OCI-LY7 (cell line): ENCODE measurements around the gene INSL6. TPM values are rescaled to one million over a fixed set of nuclear protein-coding genes. Genes with fewer than 3 reads are reported as not detected.

Experiments
- BruUV-seq: library from RNA; stranded (reverse); fragments of 400-500 nt; replicated peaks from 2 replicates; lab custom pipeline; 2021; lab: Mats Ljungman, UMichigan
- CTCF ChIA-PET: fragments of 300-600 bp; sonication (Branson Sonifier 250); formaldehyde crosslinking; loops from one replicate; lab custom pipeline; 2022; ENCODE audit warnings: antibody characterized with exemption; ENCODE audit not compliant: unreplicated experiment; lab: Charles Lee
- POLR2A ChIA-PET: fragments of 300-600 bp; sonication (Branson Sonifier 250); formaldehyde crosslinking; loops from one replicate; lab custom pipeline; 2022; ENCODE audit warnings: antibody characterized with exemption; lab: Charles Lee
- DNase-seq: peaks from one replicate; pipeline ENCODE4 v3.0.0-alpha.2; 2015; ENCODE audit warnings: low spot score
- H2AFZ ChIP-seq: fragments of 200-600 bp; sonication (generic), shearing (Covaris generic); 2 replicates; pipeline ENCODE4 v1.6.1; 2014; ENCODE audit warnings: mild to moderate bottlenecking, antibody characterized with exemption, low read length, moderate library complexity
- H3K27ac ChIP-seq: fragments of 200-600 bp; sonication (generic); 2 replicates; pipeline ENCODE4 v1.5.1; 2014; ENCODE audit warnings: mixed run types, low read depth, mild to moderate bottlenecking, moderate library complexity, low read length, inconsistent platforms; ENCODE audit not compliant: poor library complexity, severe bottlenecking
- H3K36me3 ChIP-seq: fragments of 200-600 bp; sonication (generic); 2 replicates; pipeline ENCODE4 v1.6.1; 2014; ENCODE audit warnings: mild to moderate bottlenecking, antibody characterized with exemption, low read length, moderate library complexity, mixed read lengths; ENCODE audit not compliant: insufficient read depth
- H3K4me1 ChIP-seq: fragments of 200-600 bp; sonication (generic); 2 replicates; pipeline ENCODE4 v1.5.1; 2014; ENCODE audit warnings: mild to moderate bottlenecking, low read length; ENCODE audit not compliant: insufficient read depth, poor library complexity, severe bottlenecking
- H3K4me2 ChIP-seq: fragments of 200-600 bp; sonication (generic); 2 replicates; pipeline ENCODE4 v1.6.1; 2014; ENCODE audit warnings: mild to moderate bottlenecking, low read length
- H3K4me3 ChIP-seq: fragments of 200-600 bp; sonication (generic); 2 replicates; pipeline ENCODE4 v1.5.1; 2014; ENCODE audit warnings: mild to moderate bottlenecking, low read depth, low read length; ENCODE audit not compliant: poor library complexity, severe bottlenecking
- H3K79me2 ChIP-seq: fragments of 200-600 bp; sonication (generic); 2 replicates; pipeline ENCODE4 v1.6.1; 2016; ENCODE audit warnings: low read depth, mild to moderate bottlenecking, low read length, moderate library complexity, mixed read lengths; ENCODE audit not compliant: insufficient read depth
- H3K9me2 ChIP-seq: fragments of 200-600 bp; sonication (generic); 2 replicates; pipeline ENCODE4 v1.6.1; 2016; ENCODE audit warnings: mild to moderate bottlenecking, low read length, mixed read lengths; ENCODE audit not compliant: insufficient read depth
- H3K9me3 ChIP-seq: fragments of 200-600 bp; sonication (generic); 2 replicates; pipeline ENCODE4 v1.6.1; 2014; ENCODE audit warnings: mild to moderate bottlenecking, mixed run types, low read length, mixed read lengths
- H4K20me1 ChIP-seq: fragments of 200-600 bp; sonication (generic); 2 replicates; pipeline ENCODE4 v1.6.1; 2014; ENCODE audit warnings: mild to moderate bottlenecking, antibody characterized with exemption, low read length, moderate library complexity, mixed read lengths; ENCODE audit not compliant: insufficient read depth
- EZH2phosphoT487 ChIP-seq: fragments of 200-600 bp; sonication (generic); IDR thresholded peaks from 2 replicates; pipeline ENCODE4 v1.6.1; 2018; ENCODE audit warnings: low read depth, borderline replicate concordance, mild to moderate bottlenecking, mixed run types, antibody characterized with exemption, low read length, moderate library complexity, mixed read lengths
- intact Hi-C: fragments of 100-400 bp; cut with micrococcal nuclease; formaldehyde crosslinking; loops from one replicate; pipeline ENCODE4 v1.10.0; 2022; ENCODE audit not compliant: unreplicated experiment
- total RNA-seq, 2 experiments: library from RNA; depleted of rRNA in 1 of 2; stranded (reverse); fragments of >200 nt in 1 of 2; shearing (Covaris generic) in 1 of 2; gene quantifications; 2 replicates each; pipeline ENCODE4 v1.2.3, GENCODE V29; 2014 to 2022
- TF ChIP-seq, protein P1 (sequence below): fragments of 200-600 bp; sonication (generic); conservative IDR thresholded peaks from 2 replicates; pipeline ENCODE4 v1.5.1; 2014; ENCODE audit warnings: mild to moderate bottlenecking, antibody characterized with exemption, low read length, moderate library complexity, mixed read lengths

The INSL6 gene
- total RNA-seq, 2 experiments from 2014 or later = not detected

- Histone ChIP-seq H3K9me2 (no peaks in the 10 kb centered on the region), H3K4me3 (no peak overlapping the region), H3K4me2 (no peak overlapping the region), H4K20me1 (no peaks in the 10 kb centered on the region), H3K36me3 (no peaks in the 10 kb centered on the region), H3K27ac (no peak overlapping the region), H3K9me3 (no peaks in the 10 kb centered on the region), H3K4me1 (no peaks in the 10 kb centered on the region), H2AFZ (no peak overlapping the region), H3K79me2 (no peaks in the 10 kb centered on the region)
- intact Hi-C loops = loop anchor here (5.0 kb wide), 1 partner anchor 234 kb away; no protein-coding TSS in a partner anchor
- no TSS peak for BruUV-seq
- POLR2A ChIA-PET = no interaction called here
- DNase-seq = no peak
- CTCF ChIA-PET = no interaction called here
- TF ChIP-seq EZH2phosphoT487 = no peak
- TF ChIP-seq, protein P1, sequence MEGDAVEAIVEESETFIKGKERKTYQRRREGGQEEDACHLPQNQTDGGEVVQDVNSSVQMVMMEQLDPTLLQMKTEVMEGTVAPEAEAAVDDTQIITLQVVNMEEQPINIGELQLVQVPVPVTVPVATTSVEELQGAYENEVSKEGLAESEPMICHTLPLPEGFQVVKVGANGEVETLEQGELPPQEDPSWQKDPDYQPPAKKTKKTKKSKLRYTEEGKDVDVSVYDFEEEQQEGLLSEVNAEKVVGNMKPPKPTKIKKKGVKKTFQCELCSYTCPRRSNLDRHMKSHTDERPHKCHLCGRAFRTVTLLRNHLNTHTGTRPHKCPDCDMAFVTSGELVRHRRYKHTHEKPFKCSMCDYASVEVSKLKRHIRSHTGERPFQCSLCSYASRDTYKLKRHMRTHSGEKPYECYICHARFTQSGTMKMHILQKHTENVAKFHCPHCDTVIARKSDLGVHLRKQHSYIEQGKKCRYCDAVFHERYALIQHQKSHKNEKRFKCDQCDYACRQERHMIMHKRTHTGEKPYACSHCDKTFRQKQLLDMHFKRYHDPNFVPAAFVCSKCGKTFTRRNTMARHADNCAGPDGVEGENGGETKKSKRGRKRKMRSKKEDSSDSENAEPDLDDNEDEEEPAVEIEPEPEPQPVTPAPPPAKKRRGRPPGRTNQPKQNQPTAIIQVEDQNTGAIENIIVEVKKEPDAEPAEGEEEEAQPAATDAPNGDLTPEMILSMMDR = no peak
Measured at GRCh38 chr9:5193345-5193744, 7.9 kb upstream of the INSL6 start.

DNA sequence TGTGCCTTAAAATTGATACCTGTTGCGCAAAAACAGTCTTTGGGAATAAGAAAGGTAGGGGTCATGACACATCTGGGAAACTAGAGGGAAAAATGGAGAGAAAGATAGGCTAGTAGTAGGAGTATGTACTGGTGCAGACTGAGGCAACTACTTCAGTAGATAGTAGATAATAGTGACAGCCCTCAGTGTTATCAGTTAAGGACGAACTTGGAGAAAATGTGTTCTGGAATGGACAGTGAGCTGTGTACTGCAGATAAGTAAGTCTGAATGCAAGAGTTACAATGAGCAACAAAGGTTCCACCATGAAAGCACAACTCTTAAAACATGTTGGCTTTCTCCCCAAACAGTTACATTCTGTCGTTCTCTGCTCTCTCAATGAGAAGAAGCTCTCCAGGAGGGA is 6.5 kb upstream of the INSL6 start:
- no TSS peak for BruUV-seq
- no peak overlapping the region for H3K4me3 ChIP-seq
- H3K4me1 ChIP-seq = no peaks in the 10 kb centered on the region
- intact Hi-C loops = loop anchor here (5.0 kb wide), 1 partner anchor 235 kb away; no protein-coding TSS in a partner anchor
- ChIA-PET CTCF (no interaction called here), POLR2A (interaction anchor here (0.6 kb wide), 1 partner anchor 879 kb away, joined by 3 read pairs; no protein-coding TSS in a partner anchor)
- H3K36me3 ChIP-seq = no peaks in the 10 kb centered on the region
- H3K9me2 ChIP-seq = no peaks in the 10 kb centered on the region
- H4K20me1 ChIP-seq = no peaks in the 10 kb centered on the region
- TF ChIP-seq, protein P1 = no peak
- TF ChIP-seq EZH2phosphoT487 = no peak
- no peak for DNase-seq
- no peak overlapping the region for H2AFZ ChIP-seq
- no peaks in the 10 kb centered on the region for H3K9me3 ChIP-seq
- no peak overlapping the region for H3K27ac ChIP-seq
- no peak overlapping the region for H3K4me2 ChIP-seq
- H3K79me2 ChIP-seq = no peaks in the 10 kb centered on the region

- H3K4me3 ChIP-seq = no peak overlapping the region
- H4K20me1 ChIP-seq = no peaks in the 10 kb centered on the region
- no TSS peak for BruUV-seq
- TF ChIP-seq, protein P1 = no peak
- TF ChIP-seq EZH2phosphoT487 = no peak
- intact Hi-C loops = no loop called here
- no peaks in the 10 kb centered on the region for H3K9me2 ChIP-seq
- H3K27ac ChIP-seq = no peak overlapping the region
- H2AFZ ChIP-seq = no peak overlapping the region
- ChIA-PET CTCF (no interaction called here), POLR2A (no interaction called here)
- H3K79me2 ChIP-seq = no peaks in the 10 kb centered on the region
- no peaks in the 10 kb centered on the region for H3K4me1 ChIP-seq
- no peaks in the 10 kb centered on the region for H3K9me3 ChIP-seq
- no peak for DNase-seq
- H3K36me3 ChIP-seq = no peaks in the 10 kb centered on the region
- no peak overlapping the region for H3K4me2 ChIP-seq
Measured at GRCh38 chr9:5188060-5188984, 2.9 kb upstream of the INSL6 start.
